ENCODE data around the gene PRRC2A.

PRRC2A gene

GRCh38 chr6:31582230-31582643 is 38.3 kb upstream of the PRRC2A start, which contains the start of gene LTB:
LTB (minus strand) TSS chr6:31582424; CDS start chr6:31582417, 7 bp downstream.
- peak within 1 kb of the TSS; percentile 96 for H3K27ac ChIP-seq
- H3K36me3 ChIP-seq: peaks cover 11% of the 10 kb centered on the region
- H3K4me1 ChIP-seq (ENCODE audit: control insufficient read depth in 1 of 2, insufficient read depth in 1 of 2, low read depth in 1 of 2, low read length in 1 of 2): peaks cover 68 to 69% of the 10 kb centered on the region in 2 experiments
- no peak for TF ChIP-seq CTCF (IDR thresholded peaks at IDR 0.05)
- H3K4me3 ChIP-seq (ENCODE audit: low read depth in 1 of 2, low read length in 1 of 2): peak within 1 kb of the TSS; percentile 92 to 94
- H3K9me3 ChIP-seq: no peaks in the 10 kb centered on the region
- H3K27me3 ChIP-seq: no peaks in the 10 kb centered on the region

GRCh38 chr6:31585491-31585890 is 35.0 kb upstream of the PRRC2A start:
- H3K36me3 ChIP-seq: peaks cover 26% of the 10 kb centered on the region
- H3K27me3 ChIP-seq: no peaks in the 10 kb centered on the region
- H3K4me1 ChIP-seq (ENCODE audit: control insufficient read depth in 1 of 2, insufficient read depth in 1 of 2, low read depth in 1 of 2, low read length in 1 of 2): peaks cover 78 to 84% of the 10 kb centered on the region in 2 experiments
- H3K4me3 ChIP-seq (ENCODE audit: low read depth in 1 of 2, low read length in 1 of 2): peak overlapping the region; percentile 78 to 94
- no peaks in the 10 kb centered on the region for H3K9me3 ChIP-seq
- peak; percentile 59 for TF ChIP-seq CTCF (IDR thresholded peaks at IDR 0.05)
- peak overlapping the region; percentile 96 for H3K27ac ChIP-seq

GRCh38 chr6:31586008-31586407 is 34.5 kb upstream of the PRRC2A start, which contains the start of gene LST1:
LST1 (plus strand) TSS chr6:31586277; CDS start chr6:31587300, 1,023 bp downstream.
- peak; percentile 16 for TF ChIP-seq CTCF (IDR thresholded peaks at IDR 0.05)
- Histone ChIP-seq H3K27ac (peak within 1 kb of the TSS; percentile 96), H3K4me1 (ENCODE audit: control insufficient read depth in 1 of 2, insufficient read depth in 1 of 2, low read depth in 1 of 2, low read length in 1 of 2) (peaks cover 78 to 83% of the 10 kb centered on the region in 2 experiments), H3K9me3 (no peaks in the 10 kb centered on the region), H3K4me3 (ENCODE audit: low read depth in 1 of 2, low read length in 1 of 2) (peak within 1 kb of the TSS; percentile 78 to 94), H3K27me3 (no peaks in the 10 kb centered on the region), H3K36me3 (peaks cover 30% of the 10 kb centered on the region)

- Histone ChIP-seq H3K9me3 (no peaks in the 10 kb centered on the region), H3K4me1 (ENCODE audit: control insufficient read depth in 1 of 2, insufficient read depth in 1 of 2, low read depth in 1 of 2, low read length in 1 of 2) (peaks cover 78 to 80% of the 10 kb centered on the region in 2 experiments), H3K4me3 (ENCODE audit: low read depth in 1 of 2, low read length in 1 of 2) (peak overlapping the region; percentile 78 to 94), H3K27ac (peak overlapping the region; percentile 96), H3K36me3 (peaks cover 37% of the 10 kb centered on the region), H3K27me3 (no peaks in the 10 kb centered on the region)
- no peak for TF ChIP-seq CTCF (IDR thresholded peaks at IDR 0.05)
Observed at GRCh38 chr6:31586599-31587281, 33.8 kb upstream of the PRRC2A start.

GRCh38 chr6:31587791-31588777 is 32.4 kb upstream of the PRRC2A start:
- Histone ChIP-seq H3K4me1 (ENCODE audit: control insufficient read depth in 1 of 2, insufficient read depth in 1 of 2, low read depth in 1 of 2, low read length in 1 of 2) (peaks cover 69 to 73% of the 10 kb centered on the region in 2 experiments), H3K9me3 (no peaks in the 10 kb centered on the region), H3K27me3 (no peaks in the 10 kb centered on the region), H3K4me3 (ENCODE audit: low read depth in 1 of 2, low read length in 1 of 2) (peak overlapping the region; percentile 78 to 94), H3K36me3 (peaks cover 39% of the 10 kb centered on the region), H3K27ac (peak overlapping the region; percentile 96)
- no peak for TF ChIP-seq CTCF (IDR thresholded peaks at IDR 0.05)
